Vagina (tissue), 2 donors: ENCODE results near the gene HHATL.

Experiments
- CTCF ChIP-seq, 3 experiments: fragments of 450-650 bp in 2 of 3; fragments of 200-600 bp in 1 of 3; sonication (generic) in 1 of 3; IDR thresholded peaks; one replicate each; pipeline ENCODE4 v1.5.1; 2017 to 2019; ENCODE audit warnings: antibody characterized with exemption in 3 of 3, mild to moderate bottlenecking in 2 of 3, moderate library complexity in 2 of 3
- POLR2A ChIP-seq, 2 donors: fragments of 450-650 bp; IDR thresholded peaks; one replicate each; pipeline ENCODE4 v1.6.1; 2017; ENCODE audit warnings: antibody characterized with exemption in 2 of 2, mild to moderate bottlenecking in 2 of 2, moderate library complexity in 2 of 2
- POLR2AphosphoS5 ChIP-seq, 2 donors: sonication (generic); formaldehyde crosslinking; IDR thresholded peaks; one replicate each; pipeline ENCODE4 v1.9.0; 2017; ENCODE audit warnings: antibody characterized with exemption in 2 of 2, mild to moderate bottlenecking in 2 of 2, low read depth in 1 of 2; ENCODE audit not compliant: insufficient read depth in 1 of 2

- TF ChIP-seq CTCF (IDR thresholded peaks at IDR 0.05) (no peak), POLR2A (IDR thresholded peaks at IDR 0.05) (no peak), POLR2AphosphoS5 (IDR thresholded peaks at IDR 0.05; ENCODE audit: insufficient read depth in 1 of 2, low read depth in 1 of 2) (no peak)
Observed at GRCh38 chr3:42728056-42728455, 25.5 kb upstream of the HHATL start.
